Panc1 (cell line): ENCODE data around the gene EEF1A2. TPM values are rescaled to one million over a fixed set of nuclear protein-coding genes. Genes with fewer than 3 reads are reported as not detected.

Experiments
- ATAC-seq: fragments of 200-7000 bp; cut with Tn5 transposase; 2 replicates; pipeline ENCODE4 v1.9.1; 2020; ENCODE audit warnings: mild to moderate bottlenecking, moderate library complexity
- BruUV-seq: library from RNA; stranded (reverse); fragments of 400-500 nt; replicated peaks from 2 replicates; lab custom pipeline; 2021; lab: Mats Ljungman, UMichigan
- CTCF ChIA-PET: fragments of 300-600 bp; sonication (Branson Sonifier 250); formaldehyde crosslinking; loops from one replicate; lab custom pipeline; 2022; ENCODE audit warnings: antibody characterized with exemption; lab: Charles Lee
- POLR2A ChIA-PET: fragments of 300-600 bp; sonication (Branson Sonifier 250); formaldehyde crosslinking; loops from one replicate; lab custom pipeline; 2022; ENCODE audit warnings: antibody characterized with exemption; lab: Charles Lee
- DNase-seq: peaks from one replicate; pipeline ENCODE4 v3.0.0-alpha.2; 2010; ENCODE audit warnings: low read depth, low spot score
- H3K27ac ChIP-seq: 2 replicates; pipeline ENCODE4 v1.5.1; 2011; ENCODE audit warnings: mild to moderate bottlenecking, low read length, inconsistent platforms
- H3K27me3 ChIP-seq: fragments of 200-500 bp; sonication (Bioruptor generic); 2 replicates; pipeline ENCODE4 v1.6.0; 2014; ENCODE audit warnings: low read length, inconsistent platforms; ENCODE audit not compliant: control insufficient read depth, insufficient read depth
- H3K36me3 ChIP-seq: fragments of 200-500 bp; sonication (Bioruptor generic); 2 replicates; pipeline ENCODE4 v1.5.1; 2014; ENCODE audit warnings: inconsistent platforms, mild to moderate bottlenecking, low read length, moderate library complexity; ENCODE audit not compliant: control insufficient read depth, insufficient read depth
- H3K4me1 ChIP-seq: 2 replicates; pipeline ENCODE4 v1.5.1; 2011; ENCODE audit warnings: inconsistent platforms, mild to moderate bottlenecking, low read length, moderate library complexity; ENCODE audit not compliant: control insufficient read depth, insufficient read depth
- H3K4me3 ChIP-seq, 2 experiments: 2 replicates each; pipeline ENCODE4 v1.5.1; 2011 to 2012; ENCODE audit warnings: low read depth in 2 of 2, low read length in 2 of 2, mild to moderate bottlenecking in 2 of 2, inconsistent platforms in 1 of 2, moderate library complexity in 1 of 2
- H3K9me3 ChIP-seq: fragments of 200-500 bp; sonication (Bioruptor generic); 2 replicates; pipeline ENCODE4 v1.5.1; 2014; ENCODE audit warnings: low read depth, mild to moderate bottlenecking, inconsistent platforms, low read length, moderate library complexity; ENCODE audit not compliant: control insufficient read depth, insufficient read depth
- CTCF ChIP-seq: fragments of 450-650 bp; IDR thresholded peaks from 2 replicates; pipeline ENCODE4 v1.5.1; 2017; ENCODE audit warnings: mild to moderate bottlenecking
- POLR2AphosphoS5 ChIP-seq: IDR thresholded peaks from 2 replicates; pipeline ENCODE4 v1.6.1; 2012; ENCODE audit warnings: mild to moderate bottlenecking, low read depth, low read length, moderate library complexity
- REST ChIP-seq, 2 experiments: IDR thresholded peaks; 2 replicates each; pipeline ENCODE4 v1.6.1; 2011 to 2012; ENCODE audit warnings: low read depth in 2 of 2, control low read depth in 1 of 2, low read length in 1 of 2, mild to moderate bottlenecking in 1 of 2, moderate library complexity in 1 of 2; ENCODE audit not compliant: insufficient read depth in 1 of 2
- SIN3A ChIP-seq: IDR thresholded peaks from 2 replicates; pipeline ENCODE4 v1.6.1; 2012; ENCODE audit warnings: low read depth, mild to moderate bottlenecking, low read length, moderate library complexity, borderline replicate concordance; ENCODE audit not compliant: insufficient read depth
- TCF7L2 ChIP-seq: IDR thresholded peaks from 2 replicates; pipeline ENCODE4 v1.6.1; 2011; ENCODE audit warnings: mild to moderate bottlenecking, low read depth, low read length, inconsistent platforms
- in situ Hi-C: cut with HindIII; loops from 2 replicates; pipeline ENCODE4 v1.10.0; 2016; ENCODE audit warnings: low sequenced_read_pairs, low pct_unique_long_range_greater_than_20kb
- intact Hi-C: fragments of 100-400 bp; cut with micrococcal nuclease; formaldehyde crosslinking; loops from one replicate; pipeline ENCODE4 v1.10.0; 2022; ENCODE audit not compliant: unreplicated experiment
- total RNA-seq: library from RNA; stranded (reverse); gene quantifications from one replicate; pipeline ENCODE4 v1.2.1, GENCODE V29; 2021; ENCODE audit not compliant: unreplicated experiment

The EEF1A2 gene
- total RNA-seq, 1 experiment from 2014 or later = 178 TPM

- no peaks in the 10 kb centered on the region for H3K9me3 ChIP-seq
- in situ Hi-C loops (no loop called here), intact Hi-C loops (no loop called here)
- TF ChIP-seq SIN3A (no peak), TCF7L2 (no peak), REST (IDR thresholded peaks at IDR 0.05; ENCODE audit: insufficient read depth in 1 of 2, low read depth in 2 of 2, low read length in 1 of 2) (no peak), CTCF (no peak), POLR2AphosphoS5 (no peak)
- no peak for ATAC-seq
- peaks cover 3% of the 10 kb centered on the region; the same call in 1 of the 2 replicates for H3K4me1 ChIP-seq
- H3K4me3 ChIP-seq = no peak overlapping the region
- no TSS peak for BruUV-seq
- no peak for DNase-seq
- POLR2A ChIA-PET = interaction anchor here (0.8 kb wide), 1 partner anchor 50 kb away, joined by 3 read pairs; no protein-coding TSS in a partner anchor
- H3K36me3 ChIP-seq = no peaks in the 10 kb centered on the region
- CTCF ChIA-PET = no interaction called here
- H3K27me3 ChIP-seq = no peaks in the 10 kb centered on the region
- no peak overlapping the region for H3K27ac ChIP-seq
Measured at GRCh38 chr20:63447320-63447719, 51.6 kb downstream of the EEF1A2 start.

- no TSS peak for BruUV-seq
- POLR2A ChIA-PET = interaction anchor here (0.8 kb wide), 1 partner anchor 51 kb away, joined by 3 read pairs; no protein-coding TSS in a partner anchor
- Histone ChIP-seq H3K4me1 (peaks cover 5% of the 10 kb centered on the region; the same call in 1 of the 2 replicates), H3K27ac (no peak overlapping the region), H3K4me3 (no peak overlapping the region), H3K36me3 (no peaks in the 10 kb centered on the region), H3K27me3 (no peaks in the 10 kb centered on the region), H3K9me3 (no peaks in the 10 kb centered on the region)
- CTCF ChIA-PET = no interaction called here
- ATAC-seq = no peak; the same call in 1 of the 2 replicates
- intact Hi-C loops (no loop called here), in situ Hi-C loops (no loop called here)
- TF ChIP-seq SIN3A = no peak
- TF ChIP-seq POLR2AphosphoS5 = no peak
- TF ChIP-seq REST (IDR thresholded peaks at IDR 0.05; ENCODE audit: insufficient read depth in 1 of 2, low read depth in 2 of 2, low read length in 1 of 2) = no peak
- TF ChIP-seq CTCF = no peak
- TF ChIP-seq TCF7L2 = no peak
- DNase-seq = no peak
Measured at GRCh38 chr20:63446216-63447024, 52.5 kb downstream of the EEF1A2 start.
